Lower leg skin (tissue), 4 donors: Measurements from ENCODE around the gene ESPN. TPM values are rescaled to one million over a fixed set of nuclear protein-coding genes. Genes with fewer than 3 reads are reported as not detected.

Experiments used
- DNase-seq, 2 donors: peaks; one replicate each; pipeline ENCODE4 v3.0.0-alpha.2; 2019; ENCODE audit warnings: low spot score in 2 of 2
- H3K4me3 ChIP-seq: fragments of 200-600 bp; sonication (generic); 2 replicates; pipeline ENCODE4 v1.5.1; 2017; ENCODE audit warnings: mild to moderate bottlenecking, low read depth; ENCODE audit not compliant: poor library complexity, severe bottlenecking
- CTCF ChIP-seq, 3 donors: fragments of 450-650 bp; IDR thresholded peaks; one replicate each; pipeline ENCODE4 v1.5.1; 2016; ENCODE audit warnings: antibody characterized with exemption in 3 of 3, mild to moderate bottlenecking in 3 of 3, moderate library complexity in 2 of 3
- POLR2A ChIP-seq, 2 donors: fragments of 450-650 bp; IDR thresholded peaks; one replicate each; pipeline ENCODE4 v1.6.1; 2016 to 2017; ENCODE audit warnings: antibody characterized with exemption in 2 of 2, mild to moderate bottlenecking in 1 of 2, moderate library complexity in 1 of 2
- WGBS, 2 donors: methylation state at CpG; one replicate each; pipeline ENCODE4 v1.1.5; 2018; 5-methylcytosine and 5-hydroxymethylcytosine counted together
- intact Hi-C: fragments of 100-400 bp; cut with DNase I; formaldehyde crosslinking; loops from one replicate; pipeline ENCODE4 v1.15.0; 2023; ENCODE audit warnings: low total_unique reads
- total RNA-seq, 4 donors: library from RNA; depleted of rRNA; stranded (reverse); fragments of >200 nt; gene quantifications; one replicate each; pipeline ENCODE4 v1.1.0, GENCODE V29; 2016

ESPN gene
- total RNA-seq, 4 donors from 2014 or later: 27.5 to 64.3 (median 30.3) TPM

GRCh38 chr1:6483761-6484117, 59.2 kb downstream of the ESPN start:
- 91 to 93% methylated on average over 3 to 7 of the region's 7 CpGs for WGBS, 2 donors
- H3K4me3 ChIP-seq: no peak overlapping the region
- no peak for DNase-seq
- intact Hi-C loops: no loop called here
- TF ChIP-seq CTCF (IDR thresholded peaks at IDR 0.05) (no peak), POLR2A (IDR thresholded peaks at IDR 0.05) (no peak)

GRCh38 chr1:6484826-6485167, 60.2 kb downstream of the ESPN start:
- TF ChIP-seq POLR2A (IDR thresholded peaks at IDR 0.05): no peak
- no peak for TF ChIP-seq CTCF (IDR thresholded peaks at IDR 0.05)
- WGBS, 2 donors: 17 to 34% methylated on average over 13 of the region's 13 CpGs
- no peak overlapping the region for H3K4me3 ChIP-seq
- intact Hi-C loops: no loop called here
- DNase-seq: no peak

- no peak for DNase-seq
Measured at GRCh38 chr1:6485168-6486101, 60.9 kb downstream of the ESPN start.

GRCh38 chr1:6486433-6487011, 61.9 kb downstream of the ESPN start:
- 1 to 2% methylated on average over 7 to 15 of the region's 15 CpGs for WGBS, 2 donors
- DNase-seq: peak; percentile 73 to 97
- no peak overlapping the region for H3K4me3 ChIP-seq
- intact Hi-C loops: no loop called here
- TF ChIP-seq POLR2A (IDR thresholded peaks at IDR 0.05) (no peak), CTCF (IDR thresholded peaks at IDR 0.05) (peak in 1 of 3 donors; percentile 62)

More at GRCh38 chr1:6485168-6486101, 60.9 kb downstream of the ESPN start:
- intact Hi-C loops: no loop called here
- WGBS, 2 donors: 0 to 9% methylated on average over 11 to 15 of the region's 80 CpGs
- H3K4me3 ChIP-seq: peak overlapping the region; percentile 19
- no peak for TF ChIP-seq POLR2A (IDR thresholded peaks at IDR 0.05)
- no peak for TF ChIP-seq CTCF (IDR thresholded peaks at IDR 0.05)

DNA sequence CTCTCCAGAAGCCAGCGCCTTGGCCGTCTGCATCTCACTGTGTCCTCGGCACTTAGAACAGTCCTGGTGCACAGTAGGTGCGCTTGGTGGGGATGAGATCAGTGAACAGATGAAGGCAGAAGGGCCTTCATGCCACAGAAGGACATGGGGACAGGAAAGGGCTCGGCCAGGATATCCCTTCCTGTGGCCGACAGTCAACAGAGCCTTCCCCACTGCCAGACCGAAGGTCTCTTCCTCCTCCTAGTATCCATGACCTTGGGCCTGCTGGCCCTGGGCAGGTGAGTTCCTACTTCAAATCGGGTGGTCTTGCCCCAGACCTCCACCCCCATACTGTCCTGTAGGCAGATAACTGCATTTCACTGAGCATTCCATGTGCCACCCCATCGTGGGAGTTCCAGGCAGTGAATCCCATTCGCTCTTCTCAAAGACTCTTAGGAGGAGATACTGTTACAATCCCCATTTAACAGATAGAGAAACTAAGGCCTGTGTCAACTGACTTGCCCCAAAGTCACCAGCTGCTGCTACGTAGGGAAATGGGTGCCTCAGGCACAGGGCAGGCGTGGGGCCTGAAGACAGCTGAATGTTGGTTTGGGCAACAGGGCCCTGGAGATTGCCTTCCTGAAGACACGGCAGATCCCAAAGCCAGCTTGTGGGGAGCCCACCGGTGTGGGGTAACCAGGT, 63.4 kb downstream of the ESPN start:
- TF ChIP-seq CTCF (IDR thresholded peaks at IDR 0.05) (no peak), POLR2A (IDR thresholded peaks at IDR 0.05) (no peak)
- DNase-seq: no peak
- no peak overlapping the region for H3K4me3 ChIP-seq
- intact Hi-C loops: no loop called here
- WGBS, 2 donors: 81% methylated on average over 14 of the region's 14 CpGs
